ENCODE data around the gene CFAP74. TPM values are rescaled to one million over a fixed set of nuclear protein-coding genes. Genes with fewer than 3 reads are reported as not detected.

The CFAP74 gene
- total and polyA plus RNA-seq, 9 of the 15 experiments (the other 6 are each of a cell fraction or from before 2014, with no cell fraction given) = 0.03 to 0.15 (median 0.05) TPM; not detected in 6

GRCh38 chr1:1907098-1907736, 96.4 kb downstream of the CFAP74 start (continued):
- no peak for TF ChIP-seq ZNF318 (IDR thresholded peaks at IDR 0.05; ENCODE audit: borderline replicate concordance in 1 of 2, low read depth in 1 of 2)
- TF ChIP-seq ELF2 (CRISPR knock-in tag; IDR thresholded peaks at IDR 0.05) = no peak
- 0 out of 2 replicates have a peak, but pooled peaks have one; percentile 9 for TF ChIP-seq ZNF239 (CRISPR knock-in tag; IDR thresholded peaks at IDR 0.05)
- TF ChIP-seq, protein P1, sequence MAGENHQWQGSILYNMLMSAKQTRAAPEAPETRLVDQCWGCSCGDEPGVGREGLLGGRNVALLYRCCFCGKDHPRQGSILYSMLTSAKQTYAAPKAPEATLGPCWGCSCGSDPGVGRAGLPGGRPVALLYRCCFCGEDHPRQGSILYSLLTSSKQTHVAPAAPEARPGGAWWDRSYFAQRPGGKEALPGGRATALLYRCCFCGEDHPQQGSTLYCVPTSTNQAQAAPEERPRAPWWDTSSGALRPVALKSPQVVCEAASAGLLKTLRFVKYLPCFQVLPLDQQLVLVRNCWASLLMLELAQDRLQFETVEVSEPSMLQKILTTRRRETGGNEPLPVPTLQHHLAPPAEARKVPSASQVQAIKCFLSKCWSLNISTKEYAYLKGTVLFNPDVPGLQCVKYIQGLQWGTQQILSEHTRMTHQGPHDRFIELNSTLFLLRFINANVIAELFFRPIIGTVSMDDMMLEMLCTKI (IDR thresholded peaks at IDR 0.05; ENCODE audit: partially characterized antibody) = no peak
- TF ChIP-seq, protein P2, sequence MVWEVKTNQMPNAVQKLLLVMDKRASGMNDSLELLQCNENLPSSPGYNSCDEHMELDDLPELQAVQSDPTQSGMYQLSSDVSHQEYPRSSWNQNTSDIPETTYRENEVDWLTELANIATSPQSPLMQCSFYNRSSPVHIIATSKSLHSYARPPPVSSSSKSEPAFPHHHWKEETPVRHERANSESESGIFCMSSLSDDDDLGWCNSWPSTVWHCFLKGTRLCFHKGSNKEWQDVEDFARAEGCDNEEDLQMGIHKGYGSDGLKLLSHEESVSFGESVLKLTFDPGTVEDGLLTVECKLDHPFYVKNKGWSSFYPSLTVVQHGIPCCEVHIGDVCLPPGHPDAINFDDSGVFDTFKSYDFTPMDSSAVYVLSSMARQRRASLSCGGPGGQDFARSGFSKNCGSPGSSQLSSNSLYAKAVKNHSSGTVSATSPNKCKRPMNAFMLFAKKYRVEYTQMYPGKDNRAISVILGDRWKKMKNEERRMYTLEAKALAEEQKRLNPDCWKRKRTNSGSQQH (CRISPR knock-in tag; IDR thresholded peaks at IDR 0.05) = peak; percentile 38; the same call in 1 of the 2 replicates
- no peak for TF ChIP-seq GTF3C2 (IDR thresholded peaks at IDR 0.05; ENCODE audit: borderline replicate concordance, extremely low read depth, insufficient read length)
- no peak for TF ChIP-seq CREB5 (CRISPR knock-in tag; IDR thresholded peaks at IDR 0.05)
- TF ChIP-seq TAF1 (IDR thresholded peaks at IDR 0.05; ENCODE audit: control insufficient read depth, extremely low read depth, insufficient read depth, low read length, severe bottlenecking) = no peak
- no peak for TF ChIP-seq SMARCA4 (IDR thresholded peaks at IDR 0.05)
